ENCODE measurements around the gene MTSS2.

GRCh38 chr16:70658921-70659320 is 26.9 kb downstream of the MTSS2 start:
- TF ChIP-seq CTCF (IDR thresholded peaks at IDR 0.05) (no peak), POLR2A (IDR thresholded peaks at IDR 0.05) (no peak)

Measured in adrenal gland (tissue), 5 donors.